HepG2 (cell line): Measurements from ENCODE around the gene IGF2BP1. TPM values are rescaled to one million over a fixed set of nuclear protein-coding genes. Genes with fewer than 3 reads are reported as not detected.

ENCODE experiments used
- AHR ChIP-seq: IDR thresholded peaks from 2 replicates; pipeline ENCODE4 v1.6.1; 2018; ENCODE audit warnings: missing genetic modification reagents, missing compliant biosample characterization
- CENPT ChIP-seq: sonication (generic); formaldehyde crosslinking; IDR thresholded peaks from 2 replicates; pipeline ENCODE4 v1.8.0; 2022; ENCODE audit warnings: low read depth, mild to moderate bottlenecking, moderate library complexity, missing genetic modification reagents
- CREB1 ChIP-seq, 2 experiments: fragments of 450-650 bp in 1 of 2; IDR thresholded peaks; 2 replicates each; pipeline ENCODE4 v1.6.1; 2016 to 2017; ENCODE audit warnings: control low read depth in 1 of 2, mild to moderate bottlenecking in 1 of 2, missing compliant biosample characterization in 1 of 2, missing genetic modification characterization in 1 of 2
- GATA4 ChIP-seq: sonication (generic); IDR thresholded peaks from 2 replicates; pipeline ENCODE4 v1.6.1; 2016; ENCODE audit warnings: antibody characterized with exemption, low read depth, borderline replicate concordance
- KLF11 ChIP-seq: IDR thresholded peaks from 2 replicates; pipeline ENCODE4 v1.6.1; 2016; ENCODE audit warnings: missing compliant biosample characterization
- KMT2A ChIP-seq: sonication (generic); formaldehyde crosslinking; IDR thresholded peaks from 2 replicates; pipeline ENCODE4 v1.4.0; 2020; ENCODE audit warnings: missing genetic modification reagents
- NFE2 ChIP-seq: sonication (generic); formaldehyde crosslinking; IDR thresholded peaks from 2 replicates; pipeline ENCODE4 v1.4.0; 2020; ENCODE audit warnings: missing genetic modification reagents
- PHF20 ChIP-seq: sonication (generic); formaldehyde crosslinking; IDR thresholded peaks from 2 replicates; pipeline ENCODE4 v1.5.0; 2020; ENCODE audit warnings: mild to moderate bottlenecking, missing genetic modification reagents
- REPIN1 ChIP-seq: sonication (generic); formaldehyde crosslinking; IDR thresholded peaks from 2 replicates; pipeline ENCODE4 v1.8.0; 2022; ENCODE audit warnings: missing genetic modification reagents, low read depth, mild to moderate bottlenecking, borderline replicate concordance
- SSRP1 ChIP-seq: IDR thresholded peaks from 2 replicates; pipeline ENCODE4 v1.6.1; 2016; ENCODE audit warnings: control low read depth
- SUZ12 ChIP-seq: fragments of 150-350 bp; IDR thresholded peaks from 2 replicates; pipeline ENCODE4 v1.6.1; 2014; ENCODE audit warnings: low read depth, low read length
- TBL1XR1 ChIP-seq: fragments of 150-350 bp; IDR thresholded peaks from 2 replicates; pipeline ENCODE4 v1.6.1; 2014; ENCODE audit warnings: borderline replicate concordance, low read length; ENCODE audit not compliant: partially characterized antibody
- ZBTB42 ChIP-seq: sonication (generic); formaldehyde crosslinking; IDR thresholded peaks from 2 replicates; pipeline ENCODE4 v1.5.0; 2020; ENCODE audit warnings: mild to moderate bottlenecking, missing genetic modification reagents
- ZMYM4 ChIP-seq: sonication (generic); formaldehyde crosslinking; IDR thresholded peaks from 2 replicates; pipeline ENCODE4 v1.8.1; 2023; ENCODE audit warnings: mild to moderate bottlenecking, missing genetic modification reagents
- ZNF124 ChIP-seq: sonication (generic); formaldehyde crosslinking; IDR thresholded peaks from 2 replicates; pipeline ENCODE4 v1.4.0; 2020; ENCODE audit warnings: missing genetic modification reagents
- ZNF224 ChIP-seq: sonication (generic); formaldehyde crosslinking; IDR thresholded peaks from 2 replicates; pipeline ENCODE4 v1.5.0; 2020; ENCODE audit warnings: mild to moderate bottlenecking, missing genetic modification reagents
- ZNF292 ChIP-seq: sonication (generic); formaldehyde crosslinking; IDR thresholded peaks from 2 replicates; pipeline ENCODE4 v1.8.1; 2022; ENCODE audit warnings: mild to moderate bottlenecking, low read depth, missing genetic modification reagents, borderline replicate concordance
- ZNF496 ChIP-seq: sonication (generic); formaldehyde crosslinking; IDR thresholded peaks from 2 replicates; pipeline ENCODE4 v1.8.1; 2023; ENCODE audit warnings: mild to moderate bottlenecking, moderate library complexity, missing genetic modification reagents; ENCODE audit not compliant: insufficient replicate concordance
- ZNF577 ChIP-seq: sonication (generic); formaldehyde crosslinking; IDR thresholded peaks from 2 replicates; pipeline ENCODE4 v1.4.0; 2020; ENCODE audit warnings: mild to moderate bottlenecking, low read depth, missing genetic modification reagents, borderline replicate concordance
- ZNF891 ChIP-seq: sonication (generic); formaldehyde crosslinking; IDR thresholded peaks from 2 replicates; pipeline ENCODE4 v1.5.0; 2020; ENCODE audit warnings: mild to moderate bottlenecking, missing genetic modification reagents
- ZUFSP ChIP-seq: sonication (generic); formaldehyde crosslinking; IDR thresholded peaks from 2 replicates; pipeline ENCODE4 v1.9.0; 2021; ENCODE audit warnings: missing genetic modification reagents, mild to moderate bottlenecking, borderline replicate concordance
- polyA plus RNA-seq, 8 experiments: library from polyadenylated mRNA; depleted of rRNA in 3 of 8; stranded (reverse) in 7 of 8; unstranded in 1 of 8; fragments of >200 nt; fragmentation: Illumina TruSeq in 4 of 8; extraction: Trizol in 4 of 8; gene quantifications; 2 replicates each; pipeline versions ENCODE4 v1.2.1 to v1.2.3, GENCODE V29; 2011 to 2016; ENCODE audit warnings: low read depth in 4 of 8, missing spikeins in 1 of 8, mixed read lengths in 1 of 8; ENCODE audit not compliant: insufficient read depth in 1 of 8
- total RNA-seq, 5 experiments: library from RNA; depleted of rRNA; stranded (reverse); fragments of >200 nt; fragmentation: Illumina TruSeq; extraction: Trizol; gene quantifications; 2 replicates each; pipeline ENCODE4 v1.2.3, GENCODE V29; 2016; ENCODE audit warnings: low read depth in 1 of 5
- TF ChIP-seq, protein P1 (sequence below): sonication (generic); formaldehyde crosslinking; IDR thresholded peaks from 2 replicates; pipeline ENCODE4 v1.5.0; 2020; ENCODE audit warnings: missing genetic modification reagents
- TF ChIP-seq, protein P2 (sequence below): IDR thresholded peaks from 2 replicates; pipeline ENCODE4 v1.6.1; 2016; ENCODE audit warnings: missing compliant biosample characterization, missing genetic modification reagents, borderline replicate concordance
- TF ChIP-seq, protein P3 (sequence below): sonication (generic); formaldehyde crosslinking; conservative IDR thresholded peaks from 2 replicates; pipeline ENCODE4 v1.4.0; 2020; ENCODE audit warnings: missing genetic modification reagents

IGF2BP1 gene
- total and polyA plus RNA-seq, 2 of the 13 experiments (the other 11 are each of a cell fraction or from before 2014, with no cell fraction given), result 29.7 to 75.1 TPM

- TF ChIP-seq ZNF891 (CRISPR knock-in tag) (no peak; the same call in 1 of the 2 replicates), ZBTB42 (CRISPR knock-in tag) (no peak), KLF11 (no peak), ZNF496 (no peak), SUZ12 (no peak), CREB1 (IDR thresholded peaks at IDR 0.05) (no peak), CREB1 (CRISPR knock-in tag; IDR thresholded peaks at IDR 0.05) (no peak; the same call in 1 of the 2 replicates), ZNF124 (CRISPR knock-in tag) (0 out of 2 replicates have a peak, but pooled peaks have one; percentile 25), SSRP1 (CRISPR knock-in tag) (no peak), NFE2 (CRISPR knock-in tag) (no peak), REPIN1 (CRISPR knock-in tag) (peak; percentile 36; the same call in 1 of the 2 replicates), PHF20 (CRISPR knock-in tag) (no peak), KMT2A (CRISPR knock-in tag) (no peak), ZUFSP (CRISPR knock-in tag) (no peak), AHR (CRISPR knock-in tag) (no peak), TBL1XR1 (no peak), ZNF577 (CRISPR knock-in tag) (no peak), CENPT (CRISPR knock-in tag) (no peak), ZNF224 (CRISPR knock-in tag) (no peak), ZMYM4 (CRISPR knock-in tag) (peak; percentile 75), ZNF292 (CRISPR knock-in tag) (no peak; the same call in 1 of the 2 replicates), GATA4 (no peak)
- TF ChIP-seq, protein P1, sequence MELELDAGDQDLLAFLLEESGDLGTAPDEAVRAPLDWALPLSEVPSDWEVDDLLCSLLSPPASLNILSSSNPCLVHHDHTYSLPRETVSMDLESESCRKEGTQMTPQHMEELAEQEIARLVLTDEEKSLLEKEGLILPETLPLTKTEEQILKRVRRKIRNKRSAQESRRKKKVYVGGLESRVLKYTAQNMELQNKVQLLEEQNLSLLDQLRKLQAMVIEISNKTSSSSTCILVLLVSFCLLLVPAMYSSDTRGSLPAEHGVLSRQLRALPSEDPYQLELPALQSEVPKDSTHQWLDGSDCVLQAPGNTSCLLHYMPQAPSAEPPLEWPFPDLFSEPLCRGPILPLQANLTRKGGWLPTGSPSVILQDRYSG (CRISPR knock-in tag), result no peak
- TF ChIP-seq, protein P2, sequence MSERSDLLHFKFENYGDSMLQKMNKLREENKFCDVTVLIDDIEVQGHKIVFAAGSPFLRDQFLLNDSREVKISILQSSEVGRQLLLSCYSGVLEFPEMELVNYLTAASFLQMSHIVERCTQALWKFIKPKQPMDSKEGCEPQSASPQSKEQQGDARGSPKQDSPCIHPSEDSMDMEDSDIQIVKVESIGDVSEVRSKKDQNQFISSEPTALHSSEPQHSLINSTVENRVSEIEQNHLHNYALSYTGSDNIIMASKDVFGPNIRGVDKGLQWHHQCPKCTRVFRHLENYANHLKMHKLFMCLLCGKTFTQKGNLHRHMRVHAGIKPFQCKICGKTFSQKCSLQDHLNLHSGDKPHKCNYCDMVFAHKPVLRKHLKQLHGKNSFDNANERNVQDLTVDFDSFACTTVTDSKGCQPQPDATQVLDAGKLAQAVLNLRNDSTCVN (CRISPR knock-in tag), result no peak
- TF ChIP-seq, protein P3, sequence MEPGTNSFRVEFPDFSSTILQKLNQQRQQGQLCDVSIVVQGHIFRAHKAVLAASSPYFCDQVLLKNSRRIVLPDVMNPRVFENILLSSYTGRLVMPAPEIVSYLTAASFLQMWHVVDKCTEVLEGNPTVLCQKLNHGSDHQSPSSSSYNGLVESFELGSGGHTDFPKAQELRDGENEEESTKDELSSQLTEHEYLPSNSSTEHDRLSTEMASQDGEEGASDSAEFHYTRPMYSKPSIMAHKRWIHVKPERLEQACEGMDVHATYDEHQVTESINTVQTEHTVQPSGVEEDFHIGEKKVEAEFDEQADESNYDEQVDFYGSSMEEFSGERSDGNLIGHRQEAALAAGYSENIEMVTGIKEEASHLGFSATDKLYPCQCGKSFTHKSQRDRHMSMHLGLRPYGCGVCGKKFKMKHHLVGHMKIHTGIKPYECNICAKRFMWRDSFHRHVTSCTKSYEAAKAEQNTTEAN (CRISPR knock-in tag), result no peak
These were observed 82.9 kb downstream of the IGF2BP1 start (continued) for GRCh38 chr17:49079840-49080663.
